Brain microvascular endothelial cell (primary cell): ENCODE results near the gene VIPR2.

Experiments
- DNase-seq: peaks from one replicate; pipeline ENCODE4 v3.0.0-alpha.2; 2020
- H3K27ac ChIP-seq: fragments of 250-450 bp; sonication (Bioruptor Pico); 2 replicates; pipeline ENCODE4 v1.5.1; 2020; ENCODE audit warnings: mild to moderate bottlenecking, moderate library complexity
- H3K27me3 ChIP-seq: fragments of 250-450 bp; sonication (Bioruptor Pico); replicated peaks from 2 replicates; pipeline ENCODE4 v1.5.1; 2020; ENCODE audit warnings: mild to moderate bottlenecking
- H3K36me3 ChIP-seq: fragments of 250-450 bp; sonication (Bioruptor Pico); replicated peaks from 2 replicates; pipeline ENCODE4 v1.5.1; 2020; ENCODE audit warnings: mild to moderate bottlenecking
- H3K4me3 ChIP-seq: 2 replicates; pipeline ENCODE4 v1.5.1; 2011; ENCODE audit warnings: low read depth, mild to moderate bottlenecking, control low read depth, low read length, moderate library complexity
- CTCF ChIP-seq: IDR thresholded peaks from 2 replicates; pipeline ENCODE4 v1.5.1; 2011; ENCODE audit warnings: low read depth, mild to moderate bottlenecking, moderate library complexity, low read length, control low read depth, inconsistent platforms; ENCODE audit errors: missing control alignments
- in situ Hi-C: cut with HindIII; loops from 2 replicates; pipeline ENCODE4 v1.10.0; 2017; ENCODE audit warnings: low sequenced_read_pairs, low pct_ligation_motif_present

The VIPR2 gene

GRCh38 chr7:159075563-159076238, 69.0 kb downstream of the VIPR2 start:
- H3K27ac ChIP-seq: no peak overlapping the region
- TF ChIP-seq CTCF: no peak
- DNase-seq: no peak
- no peaks in the 10 kb centered on the region for H3K27me3 ChIP-seq
- in situ Hi-C loops: no loop called here
- H3K36me3 ChIP-seq: no peaks in the 10 kb centered on the region
- no peak overlapping the region for H3K4me3 ChIP-seq

GRCh38 chr7:159071260-159071659, 73.4 kb downstream of the VIPR2 start:
- Histone ChIP-seq H3K27me3 (no peaks in the 10 kb centered on the region), H3K36me3 (no peaks in the 10 kb centered on the region), H3K27ac (no peak overlapping the region), H3K4me3 (no peak overlapping the region)
- no peak for TF ChIP-seq CTCF
- in situ Hi-C loops: no loop called here
- no peak for DNase-seq

- Histone ChIP-seq H3K27me3 (no peaks in the 10 kb centered on the region), H3K4me3 (no peak overlapping the region), H3K36me3 (no peaks in the 10 kb centered on the region), H3K27ac (no peak overlapping the region)
- DNase-seq: peak; percentile 77
- TF ChIP-seq CTCF: no peak
- in situ Hi-C loops: no loop called here
Measured at GRCh38 chr7:159070431-159071148, 74.1 kb downstream of the VIPR2 start.

- no peak overlapping the region for H3K4me3 ChIP-seq
- H3K36me3 ChIP-seq: no peaks in the 10 kb centered on the region
- DNase-seq: no peak
- no peaks in the 10 kb centered on the region for H3K27me3 ChIP-seq
- in situ Hi-C loops: no loop called here
- no peak overlapping the region for H3K27ac ChIP-seq
- TF ChIP-seq CTCF: no peak
Measured at GRCh38 chr7:159068893-159069448, 75.7 kb downstream of the VIPR2 start.

- peak; percentile 40 for DNase-seq
- no peak overlapping the region for H3K4me3 ChIP-seq
- H3K27me3 ChIP-seq: no peaks in the 10 kb centered on the region
- no peaks in the 10 kb centered on the region for H3K36me3 ChIP-seq
- no peak overlapping the region for H3K27ac ChIP-seq
- TF ChIP-seq CTCF: no peak
- in situ Hi-C loops: no loop called here
Measured at GRCh38 chr7:159068488-159068811, 76.2 kb downstream of the VIPR2 start.
